Measurements from ENCODE around the gene JPH3. TPM values are rescaled to one million over a fixed set of nuclear protein-coding genes. Genes with fewer than 3 reads are reported as not detected.
A peak's percentile ranks its signal among the peaks of the same experiment; 100 is the strongest.

The JPH3 gene
- polyA plus RNA-seq, 2 of the 4 experiments (the other 2 are of a cell fraction) = 0.36 to 1.6 TPM

GRCh38 chr16:87675111-87675719, 72.9 kb downstream of the JPH3 start (continued):
- TF ChIP-seq CTCF (IDR thresholded peaks at IDR 0.05) (no peak), HMGXB4 (CRISPR knock-in tag; IDR thresholded peaks at IDR 0.05; ENCODE audit: borderline replicate concordance) (no peak), GATA3 (IDR thresholded peaks at IDR 0.05; ENCODE audit: borderline replicate concordance) (no peak), MYC (IDR thresholded peaks at IDR 0.05; ENCODE audit: borderline replicate concordance, low read length) (no peak), FOXS1 (CRISPR knock-in tag; IDR thresholded peaks at IDR 0.05) (no peak), PHF8 (IDR thresholded peaks at IDR 0.05; ENCODE audit: borderline replicate concordance, low read depth) (no peak), EP300 (IDR thresholded peaks at IDR 0.05) (no peak), FOSB (CRISPR knock-in tag; IDR thresholded peaks at IDR 0.05) (no peak)

- ChIA-PET CTCF (interaction anchor here (0.7 to 1.1 kb wide), 4 partner anchors 10 to 209 kb away, joined by 3 to 4 read pairs (median 4); no protein-coding TSS in a partner anchor), POLR2A (no interaction called here)
- Histone ChIP-seq H3K4me3 (no peak overlapping the region), H3K27ac (no peak overlapping the region), H3K4me1 (no peaks in the 10 kb centered on the region; the same call in 2 of the 3 replicates), H3K9me3 (no peaks in the 10 kb centered on the region), H3K4me2 (no peak overlapping the region)
- DNase-seq (ENCODE audit: low read depth in 1 of 2, low spot score in 1 of 2) = no peak
- no peak for FAIRE-seq
- TF ChIP-seq FOXS1 (CRISPR knock-in tag; IDR thresholded peaks at IDR 0.05) (no peak), BHLHE40 (IDR thresholded peaks at IDR 0.05; ENCODE audit: low read depth, low read length) (no peak)
- WGBS (ENCODE audit: missing lambda C conversion rate) = 75% methylated on average over 5 of the region's 5 CpGs
- ATAC-seq = no peak
Observed at GRCh38 chr16:87677830-87678229, 75.5 kb downstream of the JPH3 start.

- CTCF ChIA-PET = interaction anchor here (0.6 to 1.6 kb wide), 3 partner anchors 11 to 221 kb away, joined by 3 to 4 read pairs (median 3); no protein-coding TSS in a partner anchor
Observed at GRCh38 chr16:87678618-87679017, 76.3 kb downstream of the JPH3 start.

More at GRCh38 chr16:87678618-87679017, 76.3 kb downstream of the JPH3 start:
- no peak for FAIRE-seq
- peak; percentile 46 to 56 for DNase-seq (ENCODE audit: low read depth in 1 of 2, low spot score in 1 of 2)
- H3K4me3 ChIP-seq = no peak overlapping the region
- no peak overlapping the region for H3K4me2 ChIP-seq
- no peaks in the 10 kb centered on the region; the same call in 2 of the 3 replicates for H3K4me1 ChIP-seq
- peak in 1 of 2 experiments; percentile 67; a peak in 3 of 6 replicates for ATAC-seq
- no peaks in the 10 kb centered on the region for H3K9me3 ChIP-seq
- no peak overlapping the region for H3K27ac ChIP-seq
- POLR2A ChIA-PET = no interaction called here
- 39% methylated on average over 14 of the region's 14 CpGs for WGBS (ENCODE audit: missing lambda C conversion rate)
- TF ChIP-seq RAD21 (conservative IDR thresholded peaks at IDR 0.05 in 1 of 2, IDR thresholded peaks at IDR 0.05 in 1 of 2) (peak in 1 of 2 experiments; percentile 28; a peak in 1 of 5 replicates), POLR2A (IDR thresholded peaks at IDR 0.05; ENCODE audit: low read length) (no peak), E2F6 (IDR thresholded peaks at IDR 0.05; ENCODE audit: borderline replicate concordance, low read depth) (peak; percentile 97), CTCF (IDR thresholded peaks at IDR 0.05) (peak; percentile 33; the same call in 2 of the 3 replicates), MYC (IDR thresholded peaks at IDR 0.05; ENCODE audit: borderline replicate concordance, low read length) (no peak), SMC3 (IDR thresholded peaks at IDR 0.05) (0 out of 3 replicates have a peak, but pooled peaks have one; percentile 16), MAZ (IDR thresholded peaks at IDR 0.05; ENCODE audit: borderline replicate concordance, low read depth, low read length) (no peak), USF2 (IDR thresholded peaks at IDR 0.05) (peak; percentile 65; the same call in 1 of the 2 replicates), HDAC2 (IDR thresholded peaks at IDR 0.05) (no peak), MAX (IDR thresholded peaks at IDR 0.05) (peak; percentile 97), TFCP2L1 (CRISPR knock-in tag; IDR thresholded peaks at IDR 0.05) (no peak)
